ENCODE data around the gene KRT71.

- no peak for TF ChIP-seq EZH2 (IDR thresholded peaks at IDR 0.05)
- no peak for TF ChIP-seq MAX (IDR thresholded peaks at IDR 0.05)
- TF ChIP-seq POLR2A (IDR thresholded peaks at IDR 0.05; ENCODE audit: borderline replicate concordance, extremely low read depth, insufficient read depth, insufficient read length): no peak
- no peak for TF ChIP-seq CTCF (IDR thresholded peaks at IDR 0.05 in 2 of 3, conservative IDR thresholded peaks at IDR 0.05 in 1 of 3; ENCODE audit: borderline replicate concordance in 1 of 3, insufficient read depth in 1 of 3, low read depth in 2 of 3, low read length in 2 of 3)
Measured at GRCh38 chr12:52580496-52580895, 27.6 kb upstream of the KRT71 start.
